Nephron progenitor cell (in vitro differentiated cells): ENCODE measurements around the gene ZNF568.

ENCODE experiments used
- DNase-seq: peaks from one replicate; pipeline ENCODE4 v3.0.0; 2021
- H3K27ac Mint-ChIP-seq: 2 replicates; pipeline ENCODE4 v1.8.0; 2021; ENCODE audit warnings: mild to moderate bottlenecking, moderate library complexity, mixed read lengths
- H3K27me3 Mint-ChIP-seq: 2 replicates; pipeline ENCODE4 v1.8.0; 2021; ENCODE audit warnings: mild to moderate bottlenecking, low read depth, mixed read lengths; ENCODE audit not compliant: poor library complexity
- H3K36me3 Mint-ChIP-seq: 2 replicates; pipeline ENCODE4 v1.8.0; 2021; ENCODE audit warnings: low read depth, mixed read lengths
- H3K4me1 Mint-ChIP-seq: 2 replicates; pipeline ENCODE4 v1.8.0; 2021; ENCODE audit warnings: mixed read lengths
- H3K4me3 Mint-ChIP-seq: 2 replicates; pipeline ENCODE4 v1.8.0; 2021; ENCODE audit warnings: mild to moderate bottlenecking, moderate library complexity, mixed read lengths
- H3K9me3 Mint-ChIP-seq: 2 replicates; pipeline ENCODE4 v1.8.0; 2021; ENCODE audit warnings: mild to moderate bottlenecking, moderate library complexity, mixed read lengths
- TF ChIP-seq, protein P1 (sequence below): fragments of 200-600 bp; sonication (generic); IDR thresholded peaks from 2 replicates; pipeline ENCODE4 v1.5.0; 2021; ENCODE audit warnings: antibody characterized with exemption

ZNF568 gene

DNA sequence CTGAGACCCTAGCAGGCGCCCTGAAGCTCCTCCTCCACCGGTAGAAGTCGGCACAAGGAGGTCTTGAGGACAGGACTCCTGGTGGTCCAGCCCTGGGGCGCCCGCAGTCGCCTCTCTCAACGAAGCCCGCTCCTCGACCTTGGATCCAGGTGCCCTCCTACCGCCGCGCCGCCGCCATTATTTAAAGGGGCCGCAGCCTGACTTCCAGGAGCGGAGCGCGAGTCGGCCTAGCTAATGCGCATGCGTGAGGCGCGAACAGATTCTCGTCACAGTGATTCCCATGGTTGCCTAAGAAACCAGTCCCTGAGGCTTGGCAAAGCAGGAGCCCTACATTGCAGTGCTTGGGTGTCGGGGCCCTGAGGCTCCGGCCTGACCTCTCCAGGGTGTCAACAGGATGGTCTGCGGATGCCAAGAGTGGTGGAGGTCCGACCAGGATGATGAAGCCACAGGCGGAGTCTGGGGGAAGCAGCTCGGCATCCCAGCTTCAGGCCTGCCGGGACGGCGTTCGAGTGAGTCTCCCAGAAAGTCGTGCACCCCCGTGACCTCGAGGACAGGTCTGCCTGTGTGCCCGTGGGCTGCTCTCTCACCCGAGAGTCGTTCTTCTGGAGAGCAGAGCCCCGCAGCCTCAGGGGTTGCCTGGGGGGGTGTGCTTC lies 96.1 kb downstream of the ZNF568 start:
- no peak overlapping the region for H3K27ac Mint-ChIP-seq
- H3K36me3 Mint-ChIP-seq, result peaks cover 10% of the 10 kb centered on the region
- TF ChIP-seq, protein P1, sequence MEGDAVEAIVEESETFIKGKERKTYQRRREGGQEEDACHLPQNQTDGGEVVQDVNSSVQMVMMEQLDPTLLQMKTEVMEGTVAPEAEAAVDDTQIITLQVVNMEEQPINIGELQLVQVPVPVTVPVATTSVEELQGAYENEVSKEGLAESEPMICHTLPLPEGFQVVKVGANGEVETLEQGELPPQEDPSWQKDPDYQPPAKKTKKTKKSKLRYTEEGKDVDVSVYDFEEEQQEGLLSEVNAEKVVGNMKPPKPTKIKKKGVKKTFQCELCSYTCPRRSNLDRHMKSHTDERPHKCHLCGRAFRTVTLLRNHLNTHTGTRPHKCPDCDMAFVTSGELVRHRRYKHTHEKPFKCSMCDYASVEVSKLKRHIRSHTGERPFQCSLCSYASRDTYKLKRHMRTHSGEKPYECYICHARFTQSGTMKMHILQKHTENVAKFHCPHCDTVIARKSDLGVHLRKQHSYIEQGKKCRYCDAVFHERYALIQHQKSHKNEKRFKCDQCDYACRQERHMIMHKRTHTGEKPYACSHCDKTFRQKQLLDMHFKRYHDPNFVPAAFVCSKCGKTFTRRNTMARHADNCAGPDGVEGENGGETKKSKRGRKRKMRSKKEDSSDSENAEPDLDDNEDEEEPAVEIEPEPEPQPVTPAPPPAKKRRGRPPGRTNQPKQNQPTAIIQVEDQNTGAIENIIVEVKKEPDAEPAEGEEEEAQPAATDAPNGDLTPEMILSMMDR, result no peak
- H3K27me3 Mint-ChIP-seq, result peaks cover 4% of the 10 kb centered on the region
- H3K9me3 Mint-ChIP-seq, result peaks cover 97% of the 10 kb centered on the region
- no peaks in the 10 kb centered on the region for H3K4me1 Mint-ChIP-seq
- DNase-seq, result no peak
- no peak overlapping the region for H3K4me3 Mint-ChIP-seq

- H3K4me3 Mint-ChIP-seq, result no peak overlapping the region
- TF ChIP-seq, protein P1, result no peak
- peaks cover 4% of the 10 kb centered on the region for H3K27me3 Mint-ChIP-seq
- peaks cover 10% of the 10 kb centered on the region for H3K36me3 Mint-ChIP-seq
- peaks cover 95% of the 10 kb centered on the region for H3K9me3 Mint-ChIP-seq
- no peaks in the 10 kb centered on the region for H3K4me1 Mint-ChIP-seq
- no peak for DNase-seq
- H3K27ac Mint-ChIP-seq, result no peak overlapping the region
Measured at GRCh38 chr19:37014456-37014855, 98.3 kb downstream of the ZNF568 start.

GRCh38 chr19:37045140-37045539 lies 129.0 kb downstream of the ZNF568 start:
- no peak overlapping the region for H3K27ac Mint-ChIP-seq
- H3K27me3 Mint-ChIP-seq, result no peaks in the 10 kb centered on the region
- TF ChIP-seq, protein P1, result no peak
- DNase-seq, result no peak
- no peaks in the 10 kb centered on the region for H3K4me1 Mint-ChIP-seq
- H3K36me3 Mint-ChIP-seq, result no peaks in the 10 kb centered on the region
- no peak overlapping the region for H3K4me3 Mint-ChIP-seq
- peaks cover 71% of the 10 kb centered on the region for H3K9me3 Mint-ChIP-seq
